SK-N-MC (cell line): ENCODE measurements around the gene SOCS1.

Experiments used
- EZH2 ChIP-seq: fragments of 200-600 bp; sonication (generic); IDR thresholded peaks from one replicate; pipeline ENCODE4 v1.6.1; 2017; ENCODE audit warnings: antibody characterized with exemption
- POLR2AphosphoS5 ChIP-seq: IDR thresholded peaks from 2 replicates; pipeline ENCODE4 v1.6.1; 2012; ENCODE audit warnings: mild to moderate bottlenecking, low read depth, low read length, borderline replicate concordance

DNA sequence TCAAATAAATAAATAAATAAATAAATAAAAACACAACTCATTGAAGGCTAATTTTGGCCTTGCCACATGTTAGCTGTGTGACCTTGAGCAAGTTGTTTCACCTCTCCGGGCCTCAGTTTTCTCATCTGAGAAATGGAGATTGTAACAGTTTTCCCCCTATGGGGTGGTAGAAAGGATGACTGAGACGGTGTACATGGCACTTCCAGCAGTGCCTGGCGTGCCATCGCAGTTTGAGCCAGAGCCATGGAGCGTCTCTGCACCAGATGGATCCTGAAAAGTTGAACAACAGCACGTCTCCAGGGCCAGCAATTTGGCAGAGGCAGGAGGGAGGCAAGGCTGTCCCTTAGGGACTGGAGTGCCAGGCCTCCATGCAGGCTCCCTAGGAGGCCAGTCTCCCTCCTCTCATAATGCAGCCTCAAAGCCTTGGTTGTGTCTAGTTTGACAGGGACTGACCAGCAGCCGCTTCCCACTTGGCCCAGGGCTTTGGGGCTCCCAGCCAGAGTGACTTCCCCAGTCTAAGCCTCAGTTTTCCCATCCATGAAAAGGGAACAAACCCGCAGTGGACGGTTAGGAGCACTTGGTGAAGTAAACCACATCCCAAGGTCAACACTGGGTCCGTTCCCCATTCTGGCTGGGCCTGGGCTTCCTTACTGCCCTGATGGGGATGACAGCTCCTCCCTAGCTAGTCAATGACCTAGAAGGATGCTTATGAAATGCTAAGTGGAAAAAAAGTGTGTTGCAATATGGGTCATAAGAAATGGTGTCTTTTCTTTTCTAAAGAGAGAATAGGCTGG lies 19.3 kb downstream of the SOCS1 start:
- TF ChIP-seq EZH2 (no peak), POLR2AphosphoS5 (no peak)
